ENCODE data around the gene DPYD.

Gene DPYD

DNA sequence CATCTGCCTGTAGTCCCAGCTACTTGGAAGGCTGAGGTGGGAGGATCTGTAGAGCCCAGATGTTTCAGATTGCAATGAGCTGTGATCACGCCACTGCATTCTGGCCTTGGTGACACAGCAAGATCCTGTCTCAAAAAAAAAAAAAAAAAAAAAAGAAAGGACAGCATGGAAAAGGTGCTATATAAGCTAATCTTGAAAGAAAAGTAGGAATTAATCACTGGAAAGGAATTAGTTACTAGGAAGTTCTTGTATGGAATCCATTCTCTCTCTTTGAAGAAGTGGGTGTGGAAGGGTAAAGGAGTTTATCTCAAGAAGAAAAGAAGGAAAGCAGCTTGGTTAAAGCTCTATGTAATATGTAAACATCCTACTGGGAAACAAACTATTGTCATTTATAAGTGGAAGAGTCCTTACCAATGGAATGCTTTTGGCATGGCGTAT lies 339.2 kb downstream of the DPYD start:
- no peak overlapping the region for H3K4me3 ChIP-seq (ENCODE audit: low read depth, low read length, poor library complexity, severe bottlenecking)
- TF ChIP-seq, protein P1, sequence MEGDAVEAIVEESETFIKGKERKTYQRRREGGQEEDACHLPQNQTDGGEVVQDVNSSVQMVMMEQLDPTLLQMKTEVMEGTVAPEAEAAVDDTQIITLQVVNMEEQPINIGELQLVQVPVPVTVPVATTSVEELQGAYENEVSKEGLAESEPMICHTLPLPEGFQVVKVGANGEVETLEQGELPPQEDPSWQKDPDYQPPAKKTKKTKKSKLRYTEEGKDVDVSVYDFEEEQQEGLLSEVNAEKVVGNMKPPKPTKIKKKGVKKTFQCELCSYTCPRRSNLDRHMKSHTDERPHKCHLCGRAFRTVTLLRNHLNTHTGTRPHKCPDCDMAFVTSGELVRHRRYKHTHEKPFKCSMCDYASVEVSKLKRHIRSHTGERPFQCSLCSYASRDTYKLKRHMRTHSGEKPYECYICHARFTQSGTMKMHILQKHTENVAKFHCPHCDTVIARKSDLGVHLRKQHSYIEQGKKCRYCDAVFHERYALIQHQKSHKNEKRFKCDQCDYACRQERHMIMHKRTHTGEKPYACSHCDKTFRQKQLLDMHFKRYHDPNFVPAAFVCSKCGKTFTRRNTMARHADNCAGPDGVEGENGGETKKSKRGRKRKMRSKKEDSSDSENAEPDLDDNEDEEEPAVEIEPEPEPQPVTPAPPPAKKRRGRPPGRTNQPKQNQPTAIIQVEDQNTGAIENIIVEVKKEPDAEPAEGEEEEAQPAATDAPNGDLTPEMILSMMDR (IDR thresholded peaks at IDR 0.05; ENCODE audit: low read length): no peak
- no peak for TF ChIP-seq EZH2 (IDR thresholded peaks at IDR 0.05; ENCODE audit: borderline replicate concordance, low read length)
- no peak overlapping the region for H3K27ac ChIP-seq (ENCODE audit: low read depth, low read length, poor library complexity, severe bottlenecking)
- H4K20me1 ChIP-seq (ENCODE audit: insufficient read depth, low read length): no peaks in the 10 kb centered on the region
- no peaks in the 10 kb centered on the region for H3K36me3 ChIP-seq (ENCODE audit: insufficient read depth, low read length)
- no peaks in the 10 kb centered on the region for H3K9me2 ChIP-seq (ENCODE audit: low read depth, low read length)
- H3K9me3 ChIP-seq (ENCODE audit: low read length): no peaks in the 10 kb centered on the region
- H3K27me3 ChIP-seq (ENCODE audit: insufficient read depth, low read length): no peaks in the 10 kb centered on the region
- no peaks in the 10 kb centered on the region for H3F3A ChIP-seq (ENCODE audit: insufficient read depth, low read length)
- no peak overlapping the region for H3K9ac ChIP-seq (ENCODE audit: low read length)
- H3K79me2 ChIP-seq (ENCODE audit: insufficient read depth, low read length): no peaks in the 10 kb centered on the region
- H3K4me1 ChIP-seq (ENCODE audit: insufficient read depth, low read length, severe bottlenecking): no peaks in the 10 kb centered on the region
- no peak overlapping the region for H3K4me2 ChIP-seq (ENCODE audit: low read length)
- H2AFZ ChIP-seq (ENCODE audit: low read length): no peak overlapping the region

- no peaks in the 10 kb centered on the region for H3K9me3 ChIP-seq (ENCODE audit: low read length)
- H3K9me2 ChIP-seq (ENCODE audit: low read depth, low read length): no peaks in the 10 kb centered on the region
- no peaks in the 10 kb centered on the region for H3K4me1 ChIP-seq (ENCODE audit: insufficient read depth, low read length, severe bottlenecking)
- H3K27ac ChIP-seq (ENCODE audit: low read depth, low read length, poor library complexity, severe bottlenecking): no peak overlapping the region
- H3K27me3 ChIP-seq (ENCODE audit: insufficient read depth, low read length): no peaks in the 10 kb centered on the region
- no peak overlapping the region for H3K9ac ChIP-seq (ENCODE audit: low read length)
- no peak overlapping the region for H3K4me2 ChIP-seq (ENCODE audit: low read length)
- H4K20me1 ChIP-seq (ENCODE audit: insufficient read depth, low read length): no peaks in the 10 kb centered on the region
- H3K79me2 ChIP-seq (ENCODE audit: insufficient read depth, low read length): no peaks in the 10 kb centered on the region
- no peaks in the 10 kb centered on the region for H3K36me3 ChIP-seq (ENCODE audit: insufficient read depth, low read length)
- H3K4me3 ChIP-seq (ENCODE audit: low read depth, low read length, poor library complexity, severe bottlenecking): no peak overlapping the region
- H3F3A ChIP-seq (ENCODE audit: insufficient read depth, low read length): no peaks in the 10 kb centered on the region
- TF ChIP-seq, protein P1 (IDR thresholded peaks at IDR 0.05; ENCODE audit: low read length): no peak
- no peak for TF ChIP-seq EZH2 (IDR thresholded peaks at IDR 0.05; ENCODE audit: borderline replicate concordance, low read length)
- no peak overlapping the region for H2AFZ ChIP-seq (ENCODE audit: low read length)
Observed at GRCh38 chr1:97577613-97578012, 343.2 kb downstream of the DPYD start.

- Histone ChIP-seq H3K4me2 (ENCODE audit: low read length) (no peak overlapping the region), H3K79me2 (ENCODE audit: insufficient read depth, low read length) (no peaks in the 10 kb centered on the region), H3K9me2 (ENCODE audit: low read depth, low read length) (no peaks in the 10 kb centered on the region), H3K9ac (ENCODE audit: low read length) (no peak overlapping the region), H3K9me3 (ENCODE audit: low read length) (no peaks in the 10 kb centered on the region), H3K4me1 (ENCODE audit: insufficient read depth, low read length, severe bottlenecking) (no peaks in the 10 kb centered on the region), H3K27me3 (ENCODE audit: insufficient read depth, low read length) (no peaks in the 10 kb centered on the region), H4K20me1 (ENCODE audit: insufficient read depth, low read length) (no peaks in the 10 kb centered on the region), H3K27ac (ENCODE audit: low read depth, low read length, poor library complexity, severe bottlenecking) (no peak overlapping the region), H2AFZ (ENCODE audit: low read length) (no peak overlapping the region), H3F3A (ENCODE audit: insufficient read depth, low read length) (no peaks in the 10 kb centered on the region), H3K36me3 (ENCODE audit: insufficient read depth, low read length) (no peaks in the 10 kb centered on the region), H3K4me3 (ENCODE audit: low read depth, low read length, poor library complexity, severe bottlenecking) (no peak overlapping the region)
- TF ChIP-seq, protein P1 (IDR thresholded peaks at IDR 0.05; ENCODE audit: low read length): no peak
- TF ChIP-seq EZH2 (IDR thresholded peaks at IDR 0.05; ENCODE audit: borderline replicate concordance, low read length): no peak
Observed at GRCh38 chr1:97573553-97573952, 347.3 kb downstream of the DPYD start.

All from OCI-LY1 (cell line).